GM23338 (cell line): ENCODE measurements around the gene C1orf174. TPM values are rescaled to one million over a fixed set of nuclear protein-coding genes. Genes with fewer than 3 reads are reported as not detected.

Experiments
- ATAC-seq: fragments of 200-7000 bp; cut with Tn5 transposase; 3 replicates; pipeline ENCODE4 v1.9.1; 2020
- DNase-seq: peaks from one replicate; pipeline ENCODE4 v3.0.0-alpha.2; 2015; ENCODE audit warnings: low spot score
- H2AFZ ChIP-seq: fragments of 200-600 bp; sonication (generic); 2 replicates; pipeline ENCODE4 v1.8.0; 2016; ENCODE audit warnings: antibody characterized with exemption, mild to moderate bottlenecking, moderate library complexity
- H3F3A ChIP-seq: fragments of 200-600 bp; sonication (generic); replicated peaks from 2 replicates; pipeline ENCODE4 v1.8.0; 2017; ENCODE audit warnings: antibody characterized with exemption, mixed run types, low read depth
- H3K27ac ChIP-seq: fragments of 200-600 bp; sonication (generic); 2 replicates; pipeline ENCODE4 v1.6.1; 2016; ENCODE audit warnings: low read depth
- H3K27me3 ChIP-seq: fragments of 200-600 bp; sonication (generic); 2 replicates; pipeline ENCODE4 v1.8.0; 2016; ENCODE audit warnings: mild to moderate bottlenecking, mixed run types, moderate library complexity; ENCODE audit not compliant: insufficient read depth
- H3K36me3 ChIP-seq: fragments of 200-600 bp; sonication (generic); 2 replicates; pipeline ENCODE4 v1.8.0; 2016; ENCODE audit warnings: mild to moderate bottlenecking; ENCODE audit not compliant: insufficient read depth
- H3K4me1 ChIP-seq: fragments of 200-600 bp; sonication (generic); 2 replicates; pipeline ENCODE4 v1.8.0; 2016; ENCODE audit warnings: mild to moderate bottlenecking, moderate library complexity; ENCODE audit not compliant: insufficient read depth
- H3K4me2 ChIP-seq: fragments of 200-600 bp; sonication (generic); 2 replicates; pipeline ENCODE4 v1.7.1; 2017; ENCODE audit warnings: mixed run types
- H3K4me3 ChIP-seq: fragments of 200-600 bp; sonication (generic); 2 replicates; pipeline ENCODE4 v1.6.1; 2016; ENCODE audit warnings: mixed run types
- H3K79me2 ChIP-seq: fragments of 200-600 bp; sonication (generic); replicated peaks from 2 replicates; pipeline ENCODE4 v1.8.0; 2017; ENCODE audit warnings: mild to moderate bottlenecking; ENCODE audit not compliant: insufficient read depth
- H3K9me2 ChIP-seq: fragments of 200-600 bp; sonication (generic); 2 replicates; pipeline ENCODE4 v1.8.0; 2017; ENCODE audit not compliant: insufficient read depth
- H4K20me1 ChIP-seq: fragments of 200-600 bp; sonication (generic); replicated peaks from 2 replicates; pipeline ENCODE4 v1.8.0; 2017; ENCODE audit warnings: mild to moderate bottlenecking; ENCODE audit not compliant: insufficient read depth
- H3K27ac Mint-ChIP-seq: 2 replicates; pipeline ENCODE4 v1.8.0; 2020; ENCODE audit warnings: inconsistent platforms, mild to moderate bottlenecking, moderate library complexity, mixed read lengths
- H3K27me3 Mint-ChIP-seq: 3 replicates; pipeline ENCODE4 v1.8.0; 2022; ENCODE audit warnings: low read depth, mild to moderate bottlenecking, moderate library complexity, mixed read lengths, inconsistent platforms; ENCODE audit not compliant: insufficient read depth, poor library complexity
- H3K36me3 Mint-ChIP-seq: 3 replicates; pipeline ENCODE4 v1.8.0; 2021; ENCODE audit warnings: low read depth, mild to moderate bottlenecking, inconsistent platforms, moderate library complexity, mixed read lengths
- H3K4me1 Mint-ChIP-seq: 3 replicates; pipeline ENCODE4 v1.8.0; 2020; ENCODE audit warnings: mild to moderate bottlenecking, inconsistent platforms, mixed read lengths
- H3K4me3 Mint-ChIP-seq: 3 replicates; pipeline ENCODE4 v1.8.0; 2021; ENCODE audit warnings: moderate library complexity, mild to moderate bottlenecking, inconsistent platforms, mixed read lengths
- H3K9me3 Mint-ChIP-seq: 3 replicates; pipeline ENCODE4 v1.8.0; 2020; ENCODE audit warnings: moderate library complexity, mild to moderate bottlenecking, inconsistent platforms, mixed read lengths
- CREB1 ChIP-seq: fragments of 250-450 bp; sonication (Bioruptor Pico); IDR thresholded peaks from 2 replicates; pipeline ENCODE4 v1.5.0; 2020; ENCODE audit warnings: low read depth, mild to moderate bottlenecking, moderate library complexity
- ETS1 ChIP-seq: IDR thresholded peaks from 2 replicates; pipeline ENCODE4 v1.6.1; 2016; ENCODE audit warnings: antibody characterized with exemption
- EZH2 ChIP-seq: fragments of 200-600 bp; sonication (generic); IDR thresholded peaks from one replicate; pipeline ENCODE4 v1.8.0; 2017; ENCODE audit warnings: antibody characterized with exemption, mild to moderate bottlenecking, low read depth; ENCODE audit not compliant: unreplicated experiment
- JUNB ChIP-seq: IDR thresholded peaks from one replicate; pipeline ENCODE4 v1.6.1; 2016; ENCODE audit warnings: antibody characterized with exemption; ENCODE audit not compliant: unreplicated experiment
- POLR2AphosphoS5 ChIP-seq: IDR thresholded peaks from 2 replicates; pipeline ENCODE4 v1.6.1; 2016; ENCODE audit warnings: antibody characterized with exemption, low read depth
- STAT1 ChIP-seq: IDR thresholded peaks from one replicate; pipeline ENCODE4 v1.6.1; 2016; ENCODE audit warnings: antibody characterized with exemption; ENCODE audit not compliant: unreplicated experiment
- ZNF114 ChIP-seq: fragments of 250-450 bp; sonication (Bioruptor Pico); IDR thresholded peaks from 2 replicates; pipeline ENCODE4 v1.5.0; 2020; ENCODE audit warnings: mild to moderate bottlenecking, moderate library complexity
- ZNF331 ChIP-seq: fragments of 250-450 bp; sonication (Bioruptor Pico); IDR thresholded peaks from 2 replicates; pipeline ENCODE4 v1.5.0; 2020; ENCODE audit warnings: low read depth, mild to moderate bottlenecking, moderate library complexity
- polyA plus RNA-seq: library from polyadenylated mRNA; unstranded; fragments of >200 nt; fragmentation: Nextera tagmentation; extraction: Ambion mirVana; gene quantifications from 2 replicates; pipeline ENCODE4 v1.2.1, GENCODE V29; 2016
- total RNA-seq: library from RNA; depleted of rRNA; stranded (reverse); fragments of >200 nt; shearing (Covaris generic); gene quantifications from 2 replicates; pipeline ENCODE4 v1.2.3, GENCODE V29; 2014
- TF ChIP-seq, protein P1 (sequence below), 2 experiments: fragments of 200-600 bp in 1 of 2; sonication (generic) in 1 of 2; conservative IDR thresholded peaks; 2 replicates each; pipeline versions ENCODE4 v1.5.1 to v1.6.1; 2016 to 2017; ENCODE audit warnings: antibody characterized with exemption in 2 of 2, low read depth in 2 of 2, mild to moderate bottlenecking in 2 of 2, moderate library complexity in 1 of 2
- TF ChIP-seq, protein P2 (sequence below): fragments of 250-450 bp; sonication (Bioruptor Pico); IDR thresholded peaks from 2 replicates; pipeline ENCODE4 v1.5.0; 2020; ENCODE audit warnings: mild to moderate bottlenecking, moderate library complexity
- TF ChIP-seq, protein P3 (sequence below): IDR thresholded peaks from one replicate; pipeline ENCODE4 v1.6.1; 2018; ENCODE audit warnings: antibody characterized with exemption; ENCODE audit not compliant: unreplicated experiment

C1orf174 gene
- total and polyA plus RNA-seq, 2 experiments from 2014 or later, result 28.5 to 28.7 TPM

- 0 out of 2 replicates have a peak, but pooled peaks cover 4% of the 10 kb centered on the region for H3K4me1 ChIP-seq
- peaks cover 10% of the 10 kb centered on the region for H3K36me3 ChIP-seq
- H3K9me2 ChIP-seq, result no peaks in the 10 kb centered on the region
- Mint-ChIP-seq H3K27me3 (peaks cover 10% of the 10 kb centered on the region), H3K4me1 (peaks cover 9% of the 10 kb centered on the region; the same call in 1 of the 3 replicates), H3K9me3 (peaks cover 11% of the 10 kb centered on the region; the same call in 2 of the 3 replicates), H3K27ac (no peak overlapping the region), H3K36me3 (peaks cover 28% of the 10 kb centered on the region), H3K4me3 (no peak overlapping the region)
- no peak overlapping the region for H3K27ac ChIP-seq
- H4K20me1 ChIP-seq, result peaks cover 17% of the 10 kb centered on the region; the same call in 1 of the 2 replicates
- no peaks in the 10 kb centered on the region for H3K27me3 ChIP-seq
- TF ChIP-seq ETS1, result no peak
- no peak for TF ChIP-seq ZNF114 (CRISPR knock-in tag)
- no peak for TF ChIP-seq POLR2AphosphoS5
- TF ChIP-seq EZH2, result no peak
- TF ChIP-seq ZNF331, result no peak
- no peak for TF ChIP-seq JUNB
- TF ChIP-seq, protein P1, sequence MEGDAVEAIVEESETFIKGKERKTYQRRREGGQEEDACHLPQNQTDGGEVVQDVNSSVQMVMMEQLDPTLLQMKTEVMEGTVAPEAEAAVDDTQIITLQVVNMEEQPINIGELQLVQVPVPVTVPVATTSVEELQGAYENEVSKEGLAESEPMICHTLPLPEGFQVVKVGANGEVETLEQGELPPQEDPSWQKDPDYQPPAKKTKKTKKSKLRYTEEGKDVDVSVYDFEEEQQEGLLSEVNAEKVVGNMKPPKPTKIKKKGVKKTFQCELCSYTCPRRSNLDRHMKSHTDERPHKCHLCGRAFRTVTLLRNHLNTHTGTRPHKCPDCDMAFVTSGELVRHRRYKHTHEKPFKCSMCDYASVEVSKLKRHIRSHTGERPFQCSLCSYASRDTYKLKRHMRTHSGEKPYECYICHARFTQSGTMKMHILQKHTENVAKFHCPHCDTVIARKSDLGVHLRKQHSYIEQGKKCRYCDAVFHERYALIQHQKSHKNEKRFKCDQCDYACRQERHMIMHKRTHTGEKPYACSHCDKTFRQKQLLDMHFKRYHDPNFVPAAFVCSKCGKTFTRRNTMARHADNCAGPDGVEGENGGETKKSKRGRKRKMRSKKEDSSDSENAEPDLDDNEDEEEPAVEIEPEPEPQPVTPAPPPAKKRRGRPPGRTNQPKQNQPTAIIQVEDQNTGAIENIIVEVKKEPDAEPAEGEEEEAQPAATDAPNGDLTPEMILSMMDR (conservative IDR thresholded peaks at IDR 0.05; ENCODE audit: low read depth in 2 of 2), result no peak
- no peak for TF ChIP-seq CREB1 (CRISPR knock-in tag)
- TF ChIP-seq, protein P2, sequence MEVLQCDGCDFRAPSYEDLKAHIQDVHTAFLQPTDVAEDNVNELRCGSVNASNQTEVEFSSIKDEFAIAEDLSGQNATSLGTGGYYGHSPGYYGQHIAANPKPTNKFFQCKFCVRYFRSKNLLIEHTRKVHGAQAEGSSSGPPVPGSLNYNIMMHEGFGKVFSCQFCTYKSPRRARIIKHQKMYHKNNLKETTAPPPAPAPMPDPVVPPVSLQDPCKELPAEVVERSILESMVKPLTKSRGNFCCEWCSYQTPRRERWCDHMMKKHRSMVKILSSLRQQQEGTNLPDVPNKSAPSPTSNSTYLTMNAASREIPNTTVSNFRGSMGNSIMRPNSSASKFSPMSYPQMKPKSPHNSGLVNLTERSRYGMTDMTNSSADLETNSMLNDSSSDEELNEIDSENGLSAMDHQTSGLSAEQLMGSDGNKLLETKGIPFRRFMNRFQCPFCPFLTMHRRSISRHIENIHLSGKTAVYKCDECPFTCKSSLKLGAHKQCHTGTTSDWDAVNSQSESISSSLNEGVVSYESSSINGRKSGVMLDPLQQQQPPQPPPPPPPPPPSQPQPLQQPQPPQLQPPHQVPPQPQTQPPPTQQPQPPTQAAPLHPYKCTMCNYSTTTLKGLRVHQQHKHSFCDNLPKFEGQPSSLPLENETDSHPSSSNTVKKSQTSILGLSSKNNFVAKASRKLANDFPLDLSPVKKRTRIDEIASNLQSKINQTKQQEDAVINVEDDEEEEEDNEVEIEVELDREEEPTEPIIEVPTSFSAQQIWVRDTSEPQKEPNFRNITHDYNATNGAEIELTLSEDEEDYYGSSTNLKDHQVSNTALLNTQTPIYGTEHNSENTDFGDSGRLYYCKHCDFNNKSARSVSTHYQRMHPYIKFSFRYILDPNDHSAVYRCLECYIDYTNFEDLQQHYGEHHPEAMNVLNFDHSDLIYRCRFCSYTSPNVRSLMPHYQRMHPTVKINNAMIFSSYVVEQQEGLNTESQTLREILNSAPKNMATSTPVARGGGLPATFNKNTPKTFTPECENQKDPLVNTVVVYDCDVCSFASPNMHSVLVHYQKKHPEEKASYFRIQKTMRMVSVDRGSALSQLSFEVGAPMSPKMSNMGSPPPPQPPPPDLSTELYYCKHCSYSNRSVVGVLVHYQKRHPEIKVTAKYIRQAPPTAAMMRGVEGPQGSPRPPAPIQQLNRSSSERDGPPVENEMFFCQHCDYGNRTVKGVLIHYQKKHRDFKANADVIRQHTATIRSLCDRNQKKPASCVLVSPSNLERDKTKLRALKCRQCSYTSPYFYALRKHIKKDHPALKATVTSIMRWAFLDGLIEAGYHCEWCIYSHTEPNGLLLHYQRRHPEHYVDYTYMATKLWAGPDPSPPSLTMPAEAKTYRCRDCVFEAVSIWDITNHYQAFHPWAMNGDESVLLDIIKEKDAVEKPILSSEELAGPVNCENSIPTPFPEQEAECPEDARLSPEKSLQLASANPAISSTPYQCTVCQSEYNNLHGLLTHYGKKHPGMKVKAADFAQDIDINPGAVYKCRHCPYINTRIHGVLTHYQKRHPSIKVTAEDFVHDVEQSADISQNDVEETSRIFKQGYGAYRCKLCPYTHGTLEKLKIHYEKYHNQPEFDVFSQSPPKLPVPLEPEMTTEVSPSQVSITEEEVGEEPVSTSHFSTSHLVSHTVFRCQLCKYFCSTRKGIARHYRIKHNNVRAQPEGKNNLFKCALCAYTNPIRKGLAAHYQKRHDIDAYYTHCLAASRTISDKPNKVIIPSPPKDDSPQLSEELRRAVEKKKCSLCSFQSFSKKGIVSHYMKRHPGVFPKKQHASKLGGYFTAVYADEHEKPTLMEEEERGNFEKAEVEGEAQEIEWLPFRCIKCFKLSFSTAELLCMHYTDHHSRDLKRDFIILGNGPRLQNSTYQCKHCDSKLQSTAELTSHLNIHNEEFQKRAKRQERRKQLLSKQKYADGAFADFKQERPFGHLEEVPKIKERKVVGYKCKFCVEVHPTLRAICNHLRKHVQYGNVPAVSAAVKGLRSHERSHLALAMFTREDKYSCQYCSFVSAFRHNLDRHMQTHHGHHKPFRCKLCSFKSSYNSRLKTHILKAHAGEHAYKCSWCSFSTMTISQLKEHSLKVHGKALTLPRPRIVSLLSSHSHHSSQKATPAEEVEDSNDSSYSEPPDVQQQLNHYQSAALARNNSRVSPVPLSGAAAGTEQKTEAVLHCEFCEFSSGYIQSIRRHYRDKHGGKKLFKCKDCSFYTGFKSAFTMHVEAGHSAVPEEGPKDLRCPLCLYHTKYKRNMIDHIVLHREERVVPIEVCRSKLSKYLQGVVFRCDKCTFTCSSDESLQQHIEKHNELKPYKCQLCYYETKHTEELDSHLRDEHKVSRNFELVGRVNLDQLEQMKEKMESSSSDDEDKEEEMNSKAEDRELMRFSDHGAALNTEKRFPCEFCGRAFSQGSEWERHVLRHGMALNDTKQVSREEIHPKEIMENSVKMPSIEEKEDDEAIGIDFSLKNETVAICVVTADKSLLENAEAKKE (CRISPR knock-in tag), result no peak
- TF ChIP-seq, protein P3, sequence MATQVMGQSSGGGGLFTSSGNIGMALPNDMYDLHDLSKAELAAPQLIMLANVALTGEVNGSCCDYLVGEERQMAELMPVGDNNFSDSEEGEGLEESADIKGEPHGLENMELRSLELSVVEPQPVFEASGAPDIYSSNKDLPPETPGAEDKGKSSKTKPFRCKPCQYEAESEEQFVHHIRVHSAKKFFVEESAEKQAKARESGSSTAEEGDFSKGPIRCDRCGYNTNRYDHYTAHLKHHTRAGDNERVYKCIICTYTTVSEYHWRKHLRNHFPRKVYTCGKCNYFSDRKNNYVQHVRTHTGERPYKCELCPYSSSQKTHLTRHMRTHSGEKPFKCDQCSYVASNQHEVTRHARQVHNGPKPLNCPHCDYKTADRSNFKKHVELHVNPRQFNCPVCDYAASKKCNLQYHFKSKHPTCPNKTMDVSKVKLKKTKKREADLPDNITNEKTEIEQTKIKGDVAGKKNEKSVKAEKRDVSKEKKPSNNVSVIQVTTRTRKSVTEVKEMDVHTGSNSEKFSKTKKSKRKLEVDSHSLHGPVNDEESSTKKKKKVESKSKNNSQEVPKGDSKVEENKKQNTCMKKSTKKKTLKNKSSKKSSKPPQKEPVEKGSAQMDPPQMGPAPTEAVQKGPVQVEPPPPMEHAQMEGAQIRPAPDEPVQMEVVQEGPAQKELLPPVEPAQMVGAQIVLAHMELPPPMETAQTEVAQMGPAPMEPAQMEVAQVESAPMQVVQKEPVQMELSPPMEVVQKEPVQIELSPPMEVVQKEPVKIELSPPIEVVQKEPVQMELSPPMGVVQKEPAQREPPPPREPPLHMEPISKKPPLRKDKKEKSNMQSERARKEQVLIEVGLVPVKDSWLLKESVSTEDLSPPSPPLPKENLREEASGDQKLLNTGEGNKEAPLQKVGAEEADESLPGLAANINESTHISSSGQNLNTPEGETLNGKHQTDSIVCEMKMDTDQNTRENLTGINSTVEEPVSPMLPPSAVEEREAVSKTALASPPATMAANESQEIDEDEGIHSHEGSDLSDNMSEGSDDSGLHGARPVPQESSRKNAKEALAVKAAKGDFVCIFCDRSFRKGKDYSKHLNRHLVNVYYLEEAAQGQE, result no peak
- no peak for TF ChIP-seq STAT1
- no peak for ATAC-seq
- DNase-seq, result no peak
- no peak overlapping the region for H2AFZ ChIP-seq
- peaks cover 66% of the 10 kb centered on the region for H3K79me2 ChIP-seq
- H3F3A ChIP-seq, result peaks cover 2% of the 10 kb centered on the region; the same call in 1 of the 2 replicates
- no peak overlapping the region for H3K4me2 ChIP-seq
- no peak overlapping the region for H3K4me3 ChIP-seq
Observed at GRCh38 chr1:3894626-3895278, 5.3 kb downstream of the C1orf174 start.
